ENCODE results near the gene FAM136A. TPM values are rescaled to one million over a fixed set of nuclear protein-coding genes. Genes with fewer than 3 reads are reported as not detected.

Gene FAM136A
- total RNA-seq, 1 experiment from 2014 or later: 120 TPM

DNA sequence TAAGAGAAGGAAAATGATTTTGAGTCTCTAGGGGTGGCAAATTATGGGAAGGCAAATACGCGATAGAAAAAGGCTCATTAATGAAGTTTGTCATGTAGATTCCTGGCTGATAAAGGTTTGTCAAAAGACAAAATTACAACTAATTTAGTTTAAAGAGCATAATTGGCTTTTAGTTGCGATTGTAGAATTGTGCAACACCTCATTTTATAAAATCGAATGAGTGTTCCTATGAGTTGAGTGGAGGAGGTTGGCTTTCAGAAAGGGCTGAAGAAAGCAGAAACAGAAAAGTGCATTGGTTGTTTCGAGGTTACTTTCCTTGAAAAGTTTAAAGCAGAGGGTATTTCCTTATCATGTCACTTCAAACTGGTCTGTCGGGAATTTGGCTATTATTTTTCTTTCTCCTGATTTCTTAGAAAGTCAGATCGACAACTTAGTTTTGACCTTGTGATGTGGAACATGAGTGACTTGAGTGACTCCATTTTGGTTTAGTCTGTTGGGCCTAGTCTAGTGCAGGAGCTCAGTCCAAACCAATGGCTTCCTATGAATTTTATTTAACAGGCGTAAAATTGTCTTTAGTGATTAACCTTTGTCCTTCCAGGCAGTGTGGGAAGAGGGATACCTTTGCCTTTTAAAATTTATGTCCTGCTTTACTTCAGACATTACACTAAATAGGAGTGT is 46.1 kb downstream of the FAM136A start:
- Mint-ChIP-seq H3K36me3 (ENCODE audit: insufficient read depth, unreplicated experiment) (peaks cover 18% of the 10 kb centered on the region), H3K27me3 (ENCODE audit: insufficient read depth, unreplicated experiment) (no peaks in the 10 kb centered on the region), H3K4me1 (ENCODE audit: low read depth, unreplicated experiment) (peaks cover 13% of the 10 kb centered on the region), H3K9me3 (ENCODE audit: unreplicated experiment) (no peaks in the 10 kb centered on the region), H3K4me3 (ENCODE audit: unreplicated experiment) (peak overlapping the region; percentile 23), H3K27ac (ENCODE audit: unreplicated experiment) (no peak overlapping the region)
- no peak for TF ChIP-seq CTCF (IDR thresholded peaks at IDR 0.05; ENCODE audit: insufficient read depth in 1 of 2, low read depth in 1 of 2, low read length in 1 of 2, severe bottlenecking in 1 of 2, unreplicated experiment in 1 of 2)
- H3K9me3 ChIP-seq: no peaks in the 10 kb centered on the region
- CTCF ChIA-PET: no interaction called here
- no peaks in the 10 kb centered on the region for H3K4me1 ChIP-seq
- intact Hi-C loops (cut with micrococcal nuclease; ENCODE audit: unreplicated experiment): no loop called here
- POLR2A ChIA-PET: no interaction called here
- 0 out of 2 replicates have a peak, but pooled peaks cover 1% of the 10 kb centered on the region for H3K36me3 ChIP-seq (ENCODE audit: control insufficient read depth, insufficient read depth, low read length)
- BruUV-seq (replicated peaks): no TSS peak
- no peak for DNase-seq
- H3K27me3 ChIP-seq (replicated peaks; ENCODE audit: control insufficient read depth, insufficient read depth, low read length): no peaks in the 10 kb centered on the region
- no peak overlapping the region for H3K4me3 ChIP-seq (ENCODE audit: low read depth, low read length)

DNA sequence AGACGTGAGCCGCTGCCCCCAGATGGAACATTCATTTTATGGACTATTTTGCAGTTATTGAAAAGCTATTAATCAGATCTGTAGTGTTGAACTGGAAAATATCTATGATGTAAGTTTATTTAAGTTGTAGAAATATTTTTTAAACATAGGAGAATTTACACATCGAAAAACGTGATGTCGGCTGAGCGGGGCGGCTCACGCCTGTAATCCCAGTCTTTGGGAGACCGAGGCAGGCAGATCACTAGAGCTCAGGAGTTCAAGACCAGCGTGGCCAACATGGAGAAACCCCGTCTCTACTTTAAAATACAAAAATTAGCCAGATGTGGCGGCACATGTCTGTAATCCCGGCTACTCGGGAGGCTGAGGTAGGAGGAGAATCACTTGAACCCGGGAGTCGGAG is 51.4 kb downstream of the FAM136A start:
- Mint-ChIP-seq H3K27ac (ENCODE audit: unreplicated experiment) (no peak overlapping the region), H3K4me1 (ENCODE audit: low read depth, unreplicated experiment) (peaks cover 15% of the 10 kb centered on the region), H3K9me3 (ENCODE audit: unreplicated experiment) (no peaks in the 10 kb centered on the region), H3K36me3 (ENCODE audit: insufficient read depth, unreplicated experiment) (peaks cover 32% of the 10 kb centered on the region), H3K27me3 (ENCODE audit: insufficient read depth, unreplicated experiment) (peaks cover 3% of the 10 kb centered on the region), H3K4me3 (ENCODE audit: unreplicated experiment) (no peak overlapping the region)
- DNase-seq: no peak
- CTCF ChIA-PET: no interaction called here
- Histone ChIP-seq H3K4me1 (peaks cover 6% of the 10 kb centered on the region; the same call in 1 of the 2 replicates), H3K36me3 (ENCODE audit: control insufficient read depth, insufficient read depth, low read length) (no peaks in the 10 kb centered on the region), H3K9me3 (no peaks in the 10 kb centered on the region), H3K4me3 (ENCODE audit: low read depth, low read length) (no peak overlapping the region), H3K27me3 (replicated peaks; ENCODE audit: control insufficient read depth, insufficient read depth, low read length) (no peaks in the 10 kb centered on the region)
- POLR2A ChIA-PET: no interaction called here
- no TSS peak for BruUV-seq (replicated peaks)
- intact Hi-C loops (cut with micrococcal nuclease; ENCODE audit: unreplicated experiment): no loop called here
- TF ChIP-seq CTCF (IDR thresholded peaks at IDR 0.05; ENCODE audit: insufficient read depth in 1 of 2, low read depth in 1 of 2, low read length in 1 of 2, severe bottlenecking in 1 of 2, unreplicated experiment in 1 of 2): no peak

GRCh38 chr2:70248181-70248847 is 53.6 kb downstream of the FAM136A start, which contains the start of gene TIA1:
Gene TIA1, minus strand, starts transcription at chr2:70248628. Its CDS starts 198 bp downstream, at chr2:70248430.
- Histone ChIP-seq H3K27me3 (replicated peaks; ENCODE audit: control insufficient read depth, insufficient read depth, low read length) (no peaks in the 10 kb centered on the region), H3K9me3 (no peaks in the 10 kb centered on the region), H3K4me3 (ENCODE audit: low read depth, low read length) (peak within 1 kb of the TSS; percentile 61), H3K4me1 (peaks cover 6% of the 10 kb centered on the region; the same call in 1 of the 2 replicates), H3K36me3 (ENCODE audit: control insufficient read depth, insufficient read depth, low read length) (peaks cover 2% of the 10 kb centered on the region; the same call in 1 of the 2 replicates)
- BruUV-seq (replicated peaks): TSS peak; percentile 71
- Mint-ChIP-seq H3K4me3 (ENCODE audit: unreplicated experiment) (peak within 1 kb of the TSS; percentile 89), H3K36me3 (ENCODE audit: insufficient read depth, unreplicated experiment) (peaks cover 32% of the 10 kb centered on the region), H3K27me3 (ENCODE audit: insufficient read depth, unreplicated experiment) (peaks cover 3% of the 10 kb centered on the region), H3K4me1 (ENCODE audit: low read depth, unreplicated experiment) (peaks cover 18% of the 10 kb centered on the region), H3K9me3 (ENCODE audit: unreplicated experiment) (no peaks in the 10 kb centered on the region), H3K27ac (ENCODE audit: unreplicated experiment) (peak within 1 kb of the TSS; percentile 95)
- TF ChIP-seq CTCF (IDR thresholded peaks at IDR 0.05; ENCODE audit: insufficient read depth in 1 of 2, low read depth in 1 of 2, low read length in 1 of 2, severe bottlenecking in 1 of 2, unreplicated experiment in 1 of 2): no peak
- intact Hi-C loops (cut with micrococcal nuclease; ENCODE audit: unreplicated experiment): loop anchor here (1.0 to 5.0 kb wide), 4 partner anchors 45 to 334 kb away; partner anchors contain the start of genes C2orf42, PCBP1 and SNRPG
- ChIA-PET POLR2A (interaction anchor here (0.6 to 3.4 kb wide), 7 partner anchors 9 to 493 kb away, joined by 3 to 14 read pairs (median 4); partner anchors contain the start of genes C2orf42, PCYOX1 and SNRPG), CTCF (interaction anchor here (1.4 kb wide), 1 partner anchor 10 kb away, joined by 3 read pairs; the partner anchor contains the start of gene PCYOX1)
- DNase-seq: peak; percentile 98 to 99
